Hepatocyte (in vitro differentiated cells): ENCODE measurements around the gene AKAP13.

Experiments
- EZH2phosphoT487 ChIP-seq: fragments of 200-600 bp; sonication (generic); IDR thresholded peaks from one replicate; pipeline ENCODE4 v1.6.1; 2018; ENCODE audit warnings: antibody characterized with exemption, mild to moderate bottlenecking, low read depth, moderate library complexity; ENCODE audit not compliant: unreplicated experiment, severe bottlenecking
- TF ChIP-seq, protein P1 (sequence below): fragments of 200-600 bp; sonication (generic); IDR thresholded peaks from 2 replicates; pipeline ENCODE4 v1.5.1; 2016; ENCODE audit warnings: antibody characterized with exemption, mild to moderate bottlenecking; ENCODE audit not compliant: poor library complexity

DNA sequence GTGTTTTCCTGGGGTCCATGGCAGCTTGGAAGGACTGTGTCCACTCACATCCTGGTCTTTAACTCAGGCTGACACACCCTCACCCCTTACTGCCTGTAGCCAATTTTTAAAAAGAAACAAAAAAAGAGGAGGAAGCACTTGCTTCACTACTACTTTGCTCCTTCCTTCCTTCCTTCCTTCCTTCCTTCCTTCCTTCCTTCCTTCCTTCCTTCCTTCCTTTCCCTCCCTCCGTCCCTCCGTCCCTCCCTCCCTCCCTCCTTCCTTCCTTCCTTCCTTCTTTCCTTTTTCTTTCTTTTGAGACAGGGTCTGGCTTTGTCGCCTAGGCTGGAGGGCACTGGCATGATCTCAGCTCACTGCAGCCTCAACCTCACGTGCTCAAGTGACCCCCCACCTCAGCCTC, 25.5 kb upstream of the AKAP13 start:
- TF ChIP-seq, protein P1, sequence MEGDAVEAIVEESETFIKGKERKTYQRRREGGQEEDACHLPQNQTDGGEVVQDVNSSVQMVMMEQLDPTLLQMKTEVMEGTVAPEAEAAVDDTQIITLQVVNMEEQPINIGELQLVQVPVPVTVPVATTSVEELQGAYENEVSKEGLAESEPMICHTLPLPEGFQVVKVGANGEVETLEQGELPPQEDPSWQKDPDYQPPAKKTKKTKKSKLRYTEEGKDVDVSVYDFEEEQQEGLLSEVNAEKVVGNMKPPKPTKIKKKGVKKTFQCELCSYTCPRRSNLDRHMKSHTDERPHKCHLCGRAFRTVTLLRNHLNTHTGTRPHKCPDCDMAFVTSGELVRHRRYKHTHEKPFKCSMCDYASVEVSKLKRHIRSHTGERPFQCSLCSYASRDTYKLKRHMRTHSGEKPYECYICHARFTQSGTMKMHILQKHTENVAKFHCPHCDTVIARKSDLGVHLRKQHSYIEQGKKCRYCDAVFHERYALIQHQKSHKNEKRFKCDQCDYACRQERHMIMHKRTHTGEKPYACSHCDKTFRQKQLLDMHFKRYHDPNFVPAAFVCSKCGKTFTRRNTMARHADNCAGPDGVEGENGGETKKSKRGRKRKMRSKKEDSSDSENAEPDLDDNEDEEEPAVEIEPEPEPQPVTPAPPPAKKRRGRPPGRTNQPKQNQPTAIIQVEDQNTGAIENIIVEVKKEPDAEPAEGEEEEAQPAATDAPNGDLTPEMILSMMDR: no peak
- no peak for TF ChIP-seq EZH2phosphoT487
